ENCODE results near the gene TRUB1.

Gene TRUB1

DNA sequence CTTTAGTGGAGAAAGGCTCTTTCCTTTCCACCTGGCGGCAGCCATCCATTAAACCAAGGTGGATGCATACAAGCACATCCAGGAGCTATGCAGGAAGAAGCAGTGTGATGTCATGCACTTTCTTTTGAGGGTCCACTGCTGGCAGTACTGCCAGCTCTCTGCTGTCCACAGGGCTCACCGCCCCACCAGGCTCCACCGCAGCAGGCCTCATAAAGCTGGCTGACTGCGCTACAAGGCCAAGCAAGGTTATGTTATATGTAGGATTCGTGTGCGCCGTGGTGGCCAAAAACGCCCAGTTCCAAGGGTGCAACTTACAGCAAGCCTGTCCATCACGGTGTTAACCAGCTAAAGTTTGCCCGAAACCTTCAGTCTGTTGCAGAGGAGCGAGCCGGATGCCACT, 37.3 kb upstream of the TRUB1 start:
- TF ChIP-seq CTCF (IDR thresholded peaks at IDR 0.05; ENCODE audit: insufficient read depth, low read length, poor library complexity, severe bottlenecking) = no peak
- no peak for DNase-seq (ENCODE audit: extremely low read depth, insufficient read length)
- H3K36me3 ChIP-seq (ENCODE audit: control insufficient read depth, insufficient read depth, low read length) = no peaks in the 10 kb centered on the region

DNA sequence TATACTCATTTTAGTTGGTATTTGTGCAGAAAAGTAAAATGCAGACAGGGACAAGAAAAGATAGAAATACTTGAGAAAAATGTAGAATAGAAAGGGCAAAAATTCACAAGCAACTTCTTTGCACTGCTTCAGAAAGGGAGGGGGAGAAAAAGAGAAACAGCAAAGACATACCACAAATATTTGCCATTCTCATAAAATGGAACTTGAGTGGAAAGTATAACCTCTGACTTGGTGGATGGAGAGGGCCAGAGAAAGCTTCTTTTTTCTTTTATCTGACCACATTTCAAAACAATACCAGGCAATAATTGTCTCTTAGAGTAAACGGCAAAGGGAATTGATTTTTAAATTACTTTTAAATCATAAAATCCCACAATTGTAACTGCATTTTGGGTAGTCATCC, 35.8 kb upstream of the TRUB1 start:
- no peaks in the 10 kb centered on the region for H3K36me3 ChIP-seq (ENCODE audit: control insufficient read depth, insufficient read depth, low read length)
- TF ChIP-seq CTCF (IDR thresholded peaks at IDR 0.05; ENCODE audit: insufficient read depth, low read length, poor library complexity, severe bottlenecking) = no peak
- DNase-seq (ENCODE audit: extremely low read depth, insufficient read length) = no peak
- H3K4me3 ChIP-seq (replicated peaks; ENCODE audit: low read depth, low read length) = no peak overlapping the region
- H3K27me3 ChIP-seq (replicated peaks; ENCODE audit: control insufficient read depth, insufficient read depth, low read length) = no peaks in the 10 kb centered on the region

More for the DNA sequence above, 37.3 kb upstream of the TRUB1 start:
- no peaks in the 10 kb centered on the region for H3K27me3 ChIP-seq (replicated peaks; ENCODE audit: control insufficient read depth, insufficient read depth, low read length)
- H3K4me3 ChIP-seq (replicated peaks; ENCODE audit: low read depth, low read length) = no peak overlapping the region

- Histone ChIP-seq H3K36me3 (ENCODE audit: control insufficient read depth, insufficient read depth, low read length) (no peaks in the 10 kb centered on the region), H3K27me3 (replicated peaks; ENCODE audit: control insufficient read depth, insufficient read depth, low read length) (no peaks in the 10 kb centered on the region), H3K4me3 (replicated peaks; ENCODE audit: low read depth, low read length) (no peak overlapping the region)
- no peak for DNase-seq (ENCODE audit: extremely low read depth, insufficient read length)
- TF ChIP-seq CTCF (IDR thresholded peaks at IDR 0.05; ENCODE audit: insufficient read depth, low read length, poor library complexity, severe bottlenecking) = no peak
Measured at GRCh38 chr10:114905450-114905849, 32.5 kb upstream of the TRUB1 start.

- no peak for DNase-seq (ENCODE audit: extremely low read depth, insufficient read length)
- Histone ChIP-seq H3K27me3 (replicated peaks; ENCODE audit: control insufficient read depth, insufficient read depth, low read length) (no peaks in the 10 kb centered on the region), H3K36me3 (ENCODE audit: control insufficient read depth, insufficient read depth, low read length) (no peaks in the 10 kb centered on the region), H3K4me3 (replicated peaks; ENCODE audit: low read depth, low read length) (no peak overlapping the region)
- no peak for TF ChIP-seq CTCF (IDR thresholded peaks at IDR 0.05; ENCODE audit: insufficient read depth, low read length, poor library complexity, severe bottlenecking)
Measured at GRCh38 chr10:114906981-114907380, 31.0 kb upstream of the TRUB1 start.

DNA sequence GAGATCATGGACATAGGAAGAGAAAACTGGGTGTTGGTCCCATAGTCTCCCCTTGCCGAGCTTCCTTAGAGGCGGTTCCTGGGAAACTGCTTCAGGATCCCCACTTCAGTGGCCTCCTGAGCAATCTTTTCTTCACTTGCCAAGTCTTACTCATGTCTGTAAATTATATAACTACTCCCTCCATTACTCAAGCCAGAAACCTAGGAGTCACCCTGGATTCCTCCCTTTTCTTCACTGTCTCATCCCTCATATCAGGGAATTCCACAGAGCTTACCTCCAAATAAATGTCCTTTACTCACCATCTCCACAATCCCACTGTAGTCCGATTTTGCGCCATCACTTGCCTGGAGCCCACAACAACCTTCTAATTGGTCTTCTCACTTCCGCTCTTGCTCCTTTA, 29.1 kb upstream of the TRUB1 start:
- Histone ChIP-seq H3K36me3 (ENCODE audit: control insufficient read depth, insufficient read depth, low read length) (no peaks in the 10 kb centered on the region), H3K4me3 (replicated peaks; ENCODE audit: low read depth, low read length) (no peak overlapping the region), H3K27me3 (replicated peaks; ENCODE audit: control insufficient read depth, insufficient read depth, low read length) (no peaks in the 10 kb centered on the region)
- TF ChIP-seq CTCF (IDR thresholded peaks at IDR 0.05; ENCODE audit: insufficient read depth, low read length, poor library complexity, severe bottlenecking) = no peak
- no peak for DNase-seq (ENCODE audit: extremely low read depth, insufficient read length)

- Histone ChIP-seq H3K36me3 (ENCODE audit: control insufficient read depth, insufficient read depth, low read length) (no peaks in the 10 kb centered on the region), H3K27me3 (replicated peaks; ENCODE audit: control insufficient read depth, insufficient read depth, low read length) (no peaks in the 10 kb centered on the region), H3K4me3 (replicated peaks; ENCODE audit: low read depth, low read length) (peak overlapping the region; percentile 12; the same call in 1 of the 2 replicates)
- TF ChIP-seq CTCF (IDR thresholded peaks at IDR 0.05; ENCODE audit: insufficient read depth, low read length, poor library complexity, severe bottlenecking) = no peak
- peak; percentile 25 for DNase-seq (ENCODE audit: extremely low read depth, insufficient read length)
Measured at GRCh38 chr10:114911052-114911711, 26.8 kb upstream of the TRUB1 start.
